Measurements from ENCODE around the gene EPHX1. TPM values are rescaled to one million over a fixed set of nuclear protein-coding genes. Genes with fewer than 3 reads are reported as not detected.
"Not testable (repeated sequence)": the region's sequence is repeated elsewhere in the genome, so short reads cannot be mapped to it uniquely, and the experiment has no call there.

The EPHX1 gene
- total RNA-seq, 1 donor from 2014 or later = 231 TPM

- no peak for DNase-seq (ENCODE audit: low spot score)
Observed at GRCh38 chr1:225777058-225777582, 32.8 kb upstream of the EPHX1 start.

GRCh38 chr1:225777583-225778336 is 32.2 kb upstream of the EPHX1 start, which contains the start of gene SRP9:
SRP9 (plus strand) TSS chr1:225777826; CDS start chr1:225777941, 115 bp downstream.
- DNase-seq (ENCODE audit: low spot score) = peak; percentile 99

GRCh38 chr1:225778337-225778669 is 31.6 kb upstream of the EPHX1 start:
- DNase-seq (ENCODE audit: low spot score) = no peak

DNA sequence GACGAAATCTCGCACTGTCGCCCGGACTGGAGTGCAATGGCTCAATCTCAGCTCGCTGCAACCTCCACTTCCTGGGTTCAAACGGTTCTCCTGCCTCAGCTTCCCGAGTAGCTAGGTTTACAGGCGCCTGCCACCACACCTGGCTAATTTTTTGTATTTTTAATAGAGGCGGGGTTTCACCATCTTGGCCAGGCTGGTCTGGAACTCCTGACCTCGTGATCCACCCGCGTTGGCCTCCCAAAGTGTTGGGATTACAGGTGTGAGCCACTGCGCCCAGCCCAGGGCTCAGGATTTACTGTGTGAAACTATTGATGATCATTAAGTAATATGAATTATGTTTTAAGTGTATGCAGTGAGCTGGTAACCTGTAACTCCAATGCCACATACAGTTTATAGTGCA is 30.8 kb upstream of the EPHX1 start:
- not testable (repeated sequence) for DNase-seq (ENCODE audit: low spot score)

GRCh38 chr1:225780134-225780533 is 29.8 kb upstream of the EPHX1 start:
- DNase-seq (ENCODE audit: low spot score) = no peak

DNA sequence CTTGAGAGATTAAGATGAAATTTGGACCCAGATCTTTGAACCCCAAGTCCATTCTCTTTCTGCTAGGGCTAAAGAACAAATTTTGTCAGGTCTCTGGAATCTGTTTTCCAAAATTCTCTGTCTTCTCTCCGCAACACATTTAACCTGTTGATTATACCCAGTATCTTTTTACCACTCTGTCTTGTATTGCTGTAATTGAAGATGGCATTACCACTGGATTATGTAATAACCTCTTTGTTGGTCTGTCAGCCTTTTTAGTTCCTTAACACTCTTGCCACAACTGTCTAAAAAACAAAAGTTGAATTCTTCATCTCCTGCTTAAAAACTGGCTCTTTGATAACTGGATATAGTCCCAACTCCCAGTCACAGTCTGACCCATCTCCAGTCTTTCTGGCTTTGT is 29.3 kb upstream of the EPHX1 start:
- DNase-seq (ENCODE audit: low spot score) = no peak

DNA sequence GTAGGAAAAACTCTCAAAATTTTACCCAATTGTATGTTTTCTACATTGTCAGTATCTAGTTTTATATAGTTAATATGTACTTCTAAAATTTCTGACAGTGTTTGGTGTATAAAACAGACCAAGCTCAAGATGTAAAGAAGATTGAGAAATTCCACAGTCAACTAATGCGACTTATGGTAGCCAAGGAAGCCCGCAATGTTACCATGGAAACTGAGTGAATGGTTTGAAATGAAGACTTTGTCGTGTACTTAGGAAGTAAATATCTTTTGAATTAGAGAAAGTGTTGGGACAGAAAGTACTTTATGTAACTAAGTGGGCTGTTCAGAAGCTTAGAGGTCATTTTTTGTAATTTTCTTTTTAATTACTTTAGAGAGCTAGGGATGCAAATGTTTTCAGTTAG is 20.8 kb upstream of the EPHX1 start:
- not testable (repeated sequence) for DNase-seq (ENCODE audit: low spot score)

- DNase-seq (ENCODE audit: low spot score) = no peak
Observed at GRCh38 chr1:225794954-225795353, 15.0 kb upstream of the EPHX1 start.

- DNase-seq (ENCODE audit: low spot score) = not testable (repeated sequence)
Observed at GRCh38 chr1:225796097-225796496, 13.8 kb upstream of the EPHX1 start.

GRCh38 chr1:225801146-225801545 is 8.8 kb upstream of the EPHX1 start:
- DNase-seq (ENCODE audit: low spot score) = not testable (repeated sequence)

GRCh38 chr1:225806249-225806648 is 3.7 kb upstream of the EPHX1 start:
- DNase-seq (ENCODE audit: low spot score) = no peak

DNA sequence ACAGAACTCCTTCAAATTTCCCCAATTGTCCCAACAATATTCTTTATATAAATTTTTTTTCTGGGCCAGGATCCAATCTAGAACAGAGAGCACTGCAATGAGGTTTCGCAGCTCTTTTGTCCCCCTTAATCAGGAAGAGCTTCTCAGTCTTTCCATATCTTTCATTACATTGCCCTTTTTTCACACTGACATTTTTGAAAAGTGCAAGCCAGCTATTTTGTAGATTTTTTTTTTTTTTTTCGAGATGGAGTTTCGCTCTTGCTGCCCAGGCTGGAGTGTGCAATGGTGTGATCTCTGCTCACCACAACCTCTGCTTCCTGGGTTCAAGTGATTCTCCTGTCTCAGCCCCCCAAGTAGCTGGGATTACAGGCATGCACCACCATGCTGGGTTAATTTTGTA is 3.2 kb upstream of the EPHX1 start:
- not testable (repeated sequence) for DNase-seq (ENCODE audit: low spot score)

GRCh38 chr1:225808136-225808535 is 1.8 kb upstream of the EPHX1 start:
- DNase-seq (ENCODE audit: low spot score) = no peak

DNA sequence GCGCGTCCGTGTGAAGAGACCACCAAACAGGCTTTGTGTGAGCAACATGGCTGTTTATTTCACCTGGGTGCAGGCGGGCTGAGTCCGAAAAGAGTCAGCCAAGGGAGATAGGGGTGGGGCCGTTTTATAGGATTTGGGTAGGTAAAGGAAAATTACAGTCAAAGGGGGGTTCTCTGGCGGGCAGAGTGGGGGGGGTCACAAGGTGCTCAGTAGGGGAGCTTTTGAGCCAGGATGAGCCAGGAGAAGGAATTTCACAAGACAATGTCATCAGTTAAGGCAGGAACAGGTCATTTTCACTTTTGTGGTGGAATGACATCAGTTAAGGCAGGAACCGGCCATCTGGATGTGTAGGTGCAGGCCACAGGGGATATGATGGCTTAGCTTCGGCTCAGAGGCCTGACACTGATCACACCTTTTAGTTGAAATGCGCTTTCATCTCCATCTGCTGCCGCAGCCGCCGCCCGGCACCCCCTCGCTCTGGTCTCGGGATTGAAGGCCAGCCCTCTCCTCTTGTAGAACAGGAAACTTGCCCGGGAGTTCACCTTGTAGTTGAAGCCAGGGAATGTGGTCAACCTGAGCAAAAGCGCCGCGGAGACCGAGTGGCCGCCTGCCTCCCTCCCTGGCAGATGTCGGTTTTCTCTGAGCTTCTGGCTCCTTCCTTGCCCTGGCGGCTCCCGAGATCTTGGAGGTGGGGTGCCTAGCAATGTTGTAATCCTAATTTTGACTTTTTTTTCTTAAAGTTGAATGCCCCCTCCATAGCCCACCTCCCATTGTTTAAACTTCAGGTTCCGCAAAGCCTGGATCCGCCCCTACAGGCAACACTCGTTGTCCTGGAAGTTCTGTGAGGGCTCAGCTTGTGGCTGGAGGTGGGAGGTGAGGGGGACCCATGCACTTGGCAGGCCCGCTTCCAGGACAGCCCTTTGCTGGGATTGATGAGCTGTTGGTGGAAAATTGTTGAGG is 935 bp downstream of the EPHX1 start:
- DNase-seq (ENCODE audit: low spot score) = peak; percentile 65

DNA sequence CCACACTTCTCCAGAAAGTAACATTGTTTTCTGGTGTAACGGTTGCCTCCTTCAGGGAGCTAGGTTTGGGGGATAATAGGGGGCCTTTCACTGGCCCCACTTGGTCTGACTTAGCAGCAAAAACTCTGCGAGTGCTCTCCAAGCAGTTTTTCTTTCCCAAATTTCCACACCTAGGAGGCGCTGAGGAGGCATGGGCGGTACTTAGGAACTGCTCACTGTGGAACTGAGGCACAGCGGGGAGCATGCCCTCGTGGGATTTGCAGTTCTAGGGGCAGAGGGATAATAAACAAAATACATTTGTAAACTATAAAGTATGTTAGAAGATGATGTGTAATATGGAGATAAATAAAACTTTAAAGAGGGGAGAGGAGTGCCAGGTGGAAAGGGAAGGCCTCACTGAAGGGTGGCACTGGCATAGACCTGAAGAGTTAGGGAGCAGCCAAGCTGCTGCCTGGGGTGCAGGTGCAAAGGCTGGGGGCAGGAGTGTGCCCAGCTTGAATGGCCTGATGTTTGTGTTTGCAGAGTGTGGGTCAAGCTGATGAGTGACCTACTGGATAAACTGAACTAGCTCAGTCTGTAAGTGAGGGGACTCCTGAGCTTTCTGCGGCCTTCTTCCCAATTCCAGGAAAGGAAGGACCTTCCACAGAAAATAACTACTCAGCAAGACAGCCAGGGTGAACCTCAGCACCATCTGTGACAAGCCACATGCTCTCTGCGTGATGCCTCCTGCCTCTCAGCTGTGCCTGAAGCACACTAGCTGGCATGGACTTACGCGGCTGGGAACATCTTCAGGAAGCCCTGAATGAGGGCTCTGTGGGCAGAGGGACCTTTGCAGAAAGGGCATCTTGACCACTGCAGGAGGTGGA is 1.9 kb downstream of the EPHX1 start:
- no peak for DNase-seq (ENCODE audit: low spot score)

- no peak for DNase-seq (ENCODE audit: low spot score)
Observed at GRCh38 chr1:225812488-225813213, 2.7 kb downstream of the EPHX1 start.

DNA sequence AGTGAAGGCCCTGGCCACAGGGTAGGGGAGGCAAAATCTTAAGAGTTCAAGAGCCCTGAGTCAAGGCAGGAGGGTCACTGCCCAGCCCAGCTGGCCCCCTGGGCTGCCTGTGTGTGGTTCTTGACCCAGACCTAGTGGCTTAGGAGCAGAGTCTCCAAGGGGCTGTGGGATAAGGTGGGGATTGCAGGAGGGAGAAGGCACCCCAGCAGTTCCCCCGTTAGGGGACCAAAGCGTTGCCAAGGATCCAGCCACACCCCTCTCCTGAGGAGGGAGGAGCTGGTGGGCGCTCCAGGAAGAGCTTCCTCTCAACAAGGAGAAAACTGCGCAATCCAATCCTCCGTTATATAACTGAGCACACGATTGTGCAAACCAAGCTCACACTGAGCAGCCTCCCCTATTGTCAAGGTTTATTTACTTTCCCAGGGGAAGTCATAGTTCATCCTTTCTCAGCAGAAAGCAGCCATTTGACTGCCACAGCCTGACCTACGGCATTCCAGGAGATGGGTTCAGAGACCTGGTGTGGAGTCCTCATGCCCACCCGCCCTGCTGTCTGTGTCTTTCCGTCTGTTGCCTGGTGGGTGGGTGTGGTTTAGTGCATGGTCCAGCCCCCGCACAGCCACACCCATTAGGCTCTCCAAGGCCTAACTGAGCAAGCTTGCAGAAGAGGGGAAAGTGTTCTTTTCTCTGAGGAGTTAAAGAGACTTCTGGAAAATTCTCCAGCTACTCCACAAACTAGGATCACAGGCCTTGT is 3.5 kb downstream of the EPHX1 start:
- DNase-seq (ENCODE audit: low spot score) = peak; percentile 76

DNA sequence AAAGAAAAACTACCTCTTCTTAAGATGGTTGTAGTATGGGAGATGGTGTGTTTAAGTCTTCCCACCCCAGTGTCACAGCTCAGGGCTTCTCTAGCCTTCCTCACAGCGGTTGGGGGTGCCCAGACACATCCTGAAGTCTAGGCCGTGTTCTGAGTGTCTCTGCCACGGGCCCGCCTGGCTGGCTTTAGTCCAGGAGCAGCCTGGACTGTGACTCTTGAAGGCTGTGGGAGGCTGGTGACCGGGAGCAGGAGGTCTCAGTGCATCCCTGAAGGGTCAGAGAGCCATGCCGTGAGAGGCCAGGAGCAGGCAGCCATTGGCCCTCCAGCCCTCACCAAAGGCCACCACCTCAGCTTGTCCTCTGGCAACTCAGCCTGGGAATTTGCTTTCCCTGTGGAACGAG is 4.5 kb downstream of the EPHX1 start:
- no peak for DNase-seq (ENCODE audit: low spot score)

- not testable (repeated sequence) for DNase-seq (ENCODE audit: low spot score)
Observed at GRCh38 chr1:225815090-225815489, 5.2 kb downstream of the EPHX1 start.

DNA sequence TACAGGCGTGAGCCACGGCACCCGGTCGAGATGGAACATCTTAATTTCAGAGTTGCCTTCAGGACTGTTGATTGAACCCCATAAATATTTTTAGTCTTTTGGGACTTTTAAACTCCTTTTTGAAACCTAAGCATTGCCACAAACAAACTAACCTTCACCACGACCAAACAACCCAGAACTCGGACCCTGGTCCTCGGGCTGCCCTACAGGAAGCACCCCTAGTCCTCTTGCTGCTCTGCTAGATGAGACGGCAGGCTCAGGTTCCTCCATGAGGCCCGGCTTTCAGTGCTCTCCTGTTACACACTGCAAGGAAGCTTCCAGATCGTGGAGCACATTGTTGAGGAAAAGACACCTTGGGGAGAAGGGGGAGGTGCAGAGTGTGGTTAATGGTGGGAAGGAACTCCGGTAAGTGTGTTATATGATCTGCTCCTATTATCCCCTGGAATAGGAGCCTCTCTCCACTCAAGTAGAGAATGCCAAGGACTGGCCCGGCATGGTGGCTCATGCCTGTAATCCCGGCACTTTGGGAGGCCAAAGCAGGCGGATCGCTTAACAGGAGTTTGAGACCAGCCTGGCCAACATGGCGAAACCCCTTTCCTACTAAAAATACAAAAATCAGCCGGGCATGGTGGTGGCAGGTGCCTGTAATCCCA is 5.7 kb downstream of the EPHX1 start:
- no peak for DNase-seq (ENCODE audit: low spot score)
